GM23338 (cell line): ENCODE data around the gene CGGBP1. TPM values are rescaled to one million over a fixed set of nuclear protein-coding genes. Genes with fewer than 3 reads are reported as not detected.
A peak's percentile ranks its signal among the peaks of the same experiment; 100 is the strongest.

Experiments used
- ATAC-seq: fragments of 200-7000 bp; cut with Tn5 transposase; 3 replicates; pipeline ENCODE4 v1.9.1; 2020
- DNase-seq: peaks from one replicate; pipeline ENCODE4 v3.0.0-alpha.2; 2015; ENCODE audit warnings: low spot score
- H2AFZ ChIP-seq: fragments of 200-600 bp; sonication (generic); 2 replicates; pipeline ENCODE4 v1.8.0; 2016; ENCODE audit warnings: antibody characterized with exemption, mild to moderate bottlenecking, moderate library complexity
- H3F3A ChIP-seq: fragments of 200-600 bp; sonication (generic); replicated peaks from 2 replicates; pipeline ENCODE4 v1.8.0; 2017; ENCODE audit warnings: antibody characterized with exemption, mixed run types, low read depth
- H3K27ac ChIP-seq: fragments of 200-600 bp; sonication (generic); 2 replicates; pipeline ENCODE4 v1.6.1; 2016; ENCODE audit warnings: low read depth
- H3K27me3 ChIP-seq: fragments of 200-600 bp; sonication (generic); 2 replicates; pipeline ENCODE4 v1.8.0; 2016; ENCODE audit warnings: mild to moderate bottlenecking, mixed run types, moderate library complexity; ENCODE audit not compliant: insufficient read depth
- H3K36me3 ChIP-seq: fragments of 200-600 bp; sonication (generic); 2 replicates; pipeline ENCODE4 v1.8.0; 2016; ENCODE audit warnings: mild to moderate bottlenecking; ENCODE audit not compliant: insufficient read depth
- H3K4me1 ChIP-seq: fragments of 200-600 bp; sonication (generic); 2 replicates; pipeline ENCODE4 v1.8.0; 2016; ENCODE audit warnings: mild to moderate bottlenecking, moderate library complexity; ENCODE audit not compliant: insufficient read depth
- H3K4me2 ChIP-seq: fragments of 200-600 bp; sonication (generic); 2 replicates; pipeline ENCODE4 v1.7.1; 2017; ENCODE audit warnings: mixed run types
- H3K4me3 ChIP-seq: fragments of 200-600 bp; sonication (generic); 2 replicates; pipeline ENCODE4 v1.6.1; 2016; ENCODE audit warnings: mixed run types
- H3K79me2 ChIP-seq: fragments of 200-600 bp; sonication (generic); replicated peaks from 2 replicates; pipeline ENCODE4 v1.8.0; 2017; ENCODE audit warnings: mild to moderate bottlenecking; ENCODE audit not compliant: insufficient read depth
- H3K9me2 ChIP-seq: fragments of 200-600 bp; sonication (generic); 2 replicates; pipeline ENCODE4 v1.8.0; 2017; ENCODE audit not compliant: insufficient read depth
- H4K20me1 ChIP-seq: fragments of 200-600 bp; sonication (generic); replicated peaks from 2 replicates; pipeline ENCODE4 v1.8.0; 2017; ENCODE audit warnings: mild to moderate bottlenecking; ENCODE audit not compliant: insufficient read depth
- H3K27ac Mint-ChIP-seq: 2 replicates; pipeline ENCODE4 v1.8.0; 2020; ENCODE audit warnings: inconsistent platforms, mild to moderate bottlenecking, moderate library complexity, mixed read lengths
- H3K27me3 Mint-ChIP-seq: 3 replicates; pipeline ENCODE4 v1.8.0; 2022; ENCODE audit warnings: low read depth, mild to moderate bottlenecking, moderate library complexity, mixed read lengths, inconsistent platforms; ENCODE audit not compliant: insufficient read depth, poor library complexity
- H3K36me3 Mint-ChIP-seq: 3 replicates; pipeline ENCODE4 v1.8.0; 2021; ENCODE audit warnings: low read depth, mild to moderate bottlenecking, inconsistent platforms, moderate library complexity, mixed read lengths
- H3K4me1 Mint-ChIP-seq: 3 replicates; pipeline ENCODE4 v1.8.0; 2020; ENCODE audit warnings: mild to moderate bottlenecking, inconsistent platforms, mixed read lengths
- H3K4me3 Mint-ChIP-seq: 3 replicates; pipeline ENCODE4 v1.8.0; 2021; ENCODE audit warnings: moderate library complexity, mild to moderate bottlenecking, inconsistent platforms, mixed read lengths
- H3K9me3 Mint-ChIP-seq: 3 replicates; pipeline ENCODE4 v1.8.0; 2020; ENCODE audit warnings: moderate library complexity, mild to moderate bottlenecking, inconsistent platforms, mixed read lengths
- CREB1 ChIP-seq: fragments of 250-450 bp; sonication (Bioruptor Pico); IDR thresholded peaks from 2 replicates; pipeline ENCODE4 v1.5.0; 2020; ENCODE audit warnings: low read depth, mild to moderate bottlenecking, moderate library complexity
- EZH2 ChIP-seq: fragments of 200-600 bp; sonication (generic); IDR thresholded peaks from one replicate; pipeline ENCODE4 v1.8.0; 2017; ENCODE audit warnings: antibody characterized with exemption, mild to moderate bottlenecking, low read depth; ENCODE audit not compliant: unreplicated experiment
- EZH2phosphoT487 ChIP-seq: fragments of 200-600 bp; sonication (generic); IDR thresholded peaks from one replicate; pipeline ENCODE4 v1.8.1; 2018; ENCODE audit warnings: antibody characterized with exemption; ENCODE audit not compliant: unreplicated experiment
- JUNB ChIP-seq: IDR thresholded peaks from one replicate; pipeline ENCODE4 v1.6.1; 2016; ENCODE audit warnings: antibody characterized with exemption; ENCODE audit not compliant: unreplicated experiment
- NANOG ChIP-seq: IDR thresholded peaks from 2 replicates; pipeline ENCODE4 v1.6.1; 2016; ENCODE audit warnings: antibody characterized with exemption, borderline replicate concordance
- POLR2AphosphoS5 ChIP-seq: IDR thresholded peaks from 2 replicates; pipeline ENCODE4 v1.6.1; 2016; ENCODE audit warnings: antibody characterized with exemption, low read depth
- STAT1 ChIP-seq: IDR thresholded peaks from one replicate; pipeline ENCODE4 v1.6.1; 2016; ENCODE audit warnings: antibody characterized with exemption; ENCODE audit not compliant: unreplicated experiment
- ZNF114 ChIP-seq: fragments of 250-450 bp; sonication (Bioruptor Pico); IDR thresholded peaks from 2 replicates; pipeline ENCODE4 v1.5.0; 2020; ENCODE audit warnings: mild to moderate bottlenecking, moderate library complexity
- ZNF331 ChIP-seq: fragments of 250-450 bp; sonication (Bioruptor Pico); IDR thresholded peaks from 2 replicates; pipeline ENCODE4 v1.5.0; 2020; ENCODE audit warnings: low read depth, mild to moderate bottlenecking, moderate library complexity
- polyA plus RNA-seq: library from polyadenylated mRNA; unstranded; fragments of >200 nt; fragmentation: Nextera tagmentation; extraction: Ambion mirVana; gene quantifications from 2 replicates; pipeline ENCODE4 v1.2.1, GENCODE V29; 2016
- total RNA-seq: library from RNA; depleted of rRNA; stranded (reverse); fragments of >200 nt; shearing (Covaris generic); gene quantifications from 2 replicates; pipeline ENCODE4 v1.2.3, GENCODE V29; 2014
- TF ChIP-seq, protein P1 (sequence below): fragments of 250-450 bp; sonication (Bioruptor Pico); IDR thresholded peaks from 2 replicates; pipeline ENCODE4 v1.5.0; 2020; ENCODE audit warnings: mild to moderate bottlenecking, moderate library complexity
- TF ChIP-seq, protein P2 (sequence below): IDR thresholded peaks from 2 replicates; pipeline ENCODE4 v1.6.1; 2016; ENCODE audit warnings: antibody characterized with exemption
- TF ChIP-seq, protein P3 (sequence below): IDR thresholded peaks from one replicate; pipeline ENCODE4 v1.6.1; 2018; ENCODE audit warnings: antibody characterized with exemption; ENCODE audit not compliant: unreplicated experiment
- TF ChIP-seq, protein P4 (sequence below), 2 experiments: fragments of 200-600 bp in 1 of 2; sonication (generic) in 1 of 2; conservative IDR thresholded peaks; 2 replicates each; pipeline versions ENCODE4 v1.5.1 to v1.6.1; 2016 to 2017; ENCODE audit warnings: antibody characterized with exemption in 2 of 2, low read depth in 2 of 2, mild to moderate bottlenecking in 2 of 2, moderate library complexity in 1 of 2

Gene CGGBP1
- total and polyA plus RNA-seq, 2 experiments from 2014 or later = 55.5 to 63.5 TPM

DNA sequence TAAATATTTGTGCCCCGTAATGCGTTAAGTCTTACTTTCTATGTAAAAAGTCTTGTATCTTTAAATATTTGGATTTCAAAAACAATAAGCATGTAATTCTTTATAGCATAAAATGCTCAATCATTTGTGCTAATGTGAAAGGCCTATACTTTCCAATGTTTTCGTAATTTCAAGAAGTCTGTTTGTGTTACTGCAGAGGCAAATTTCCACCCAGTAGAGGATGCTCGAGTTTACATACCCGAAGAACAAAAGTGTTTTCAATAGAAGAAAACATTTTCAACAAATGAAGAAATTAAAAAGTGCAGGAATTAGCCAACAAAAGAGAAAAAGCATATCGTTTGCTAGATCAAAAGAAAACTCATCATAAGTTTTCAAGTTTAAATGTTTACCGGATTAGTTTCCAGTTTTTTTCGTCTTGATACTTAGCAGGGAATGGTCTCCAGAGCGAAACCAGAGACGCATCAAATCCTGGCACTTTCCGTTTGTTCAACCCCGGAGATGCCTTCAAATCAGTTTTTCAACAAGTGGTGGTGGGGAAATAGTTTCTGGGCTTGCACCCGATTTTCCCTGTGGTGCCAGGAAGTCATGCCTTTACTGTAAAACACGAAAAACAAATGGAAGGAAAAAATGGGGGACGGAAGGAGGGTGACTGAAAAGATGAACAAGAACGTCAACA lies 1.0 kb downstream of the CGGBP1 start:
- Histone ChIP-seq H3K27ac (peak overlapping the region; percentile 28; the same call in 1 of the 2 replicates), H3K79me2 (peaks cover 50% of the 10 kb centered on the region), H3K4me3 (peak overlapping the region; percentile 83), H3F3A (no peaks in the 10 kb centered on the region; the same call in 1 of the 2 replicates), H3K4me2 (peak overlapping the region; percentile 94), H3K36me3 (peaks cover 12% of the 10 kb centered on the region), H3K9me2 (no peaks in the 10 kb centered on the region), H2AFZ (peak overlapping the region; percentile 53; the same call in 1 of the 2 replicates), H3K4me1 (peaks cover 11% of the 10 kb centered on the region), H4K20me1 (no peaks in the 10 kb centered on the region), H3K27me3 (no peaks in the 10 kb centered on the region)
- ATAC-seq = no peak
- Mint-ChIP-seq H3K27ac (peak overlapping the region; percentile 82), H3K4me3 (peak overlapping the region; percentile 92), H3K4me1 (peaks cover 21% of the 10 kb centered on the region), H3K36me3 (peaks cover 26% of the 10 kb centered on the region), H3K27me3 (peaks cover 6% of the 10 kb centered on the region), H3K9me3 (no peaks in the 10 kb centered on the region; the same call in 2 of the 3 replicates)
- DNase-seq = no peak
- TF ChIP-seq JUNB (no peak), STAT1 (no peak), ZNF114 (CRISPR knock-in tag) (no peak), EZH2 (no peak), NANOG (no peak), CREB1 (no peak), POLR2AphosphoS5 (no peak), EZH2phosphoT487 (no peak), ZNF331 (CRISPR knock-in tag) (no peak)
- TF ChIP-seq, protein P1, sequence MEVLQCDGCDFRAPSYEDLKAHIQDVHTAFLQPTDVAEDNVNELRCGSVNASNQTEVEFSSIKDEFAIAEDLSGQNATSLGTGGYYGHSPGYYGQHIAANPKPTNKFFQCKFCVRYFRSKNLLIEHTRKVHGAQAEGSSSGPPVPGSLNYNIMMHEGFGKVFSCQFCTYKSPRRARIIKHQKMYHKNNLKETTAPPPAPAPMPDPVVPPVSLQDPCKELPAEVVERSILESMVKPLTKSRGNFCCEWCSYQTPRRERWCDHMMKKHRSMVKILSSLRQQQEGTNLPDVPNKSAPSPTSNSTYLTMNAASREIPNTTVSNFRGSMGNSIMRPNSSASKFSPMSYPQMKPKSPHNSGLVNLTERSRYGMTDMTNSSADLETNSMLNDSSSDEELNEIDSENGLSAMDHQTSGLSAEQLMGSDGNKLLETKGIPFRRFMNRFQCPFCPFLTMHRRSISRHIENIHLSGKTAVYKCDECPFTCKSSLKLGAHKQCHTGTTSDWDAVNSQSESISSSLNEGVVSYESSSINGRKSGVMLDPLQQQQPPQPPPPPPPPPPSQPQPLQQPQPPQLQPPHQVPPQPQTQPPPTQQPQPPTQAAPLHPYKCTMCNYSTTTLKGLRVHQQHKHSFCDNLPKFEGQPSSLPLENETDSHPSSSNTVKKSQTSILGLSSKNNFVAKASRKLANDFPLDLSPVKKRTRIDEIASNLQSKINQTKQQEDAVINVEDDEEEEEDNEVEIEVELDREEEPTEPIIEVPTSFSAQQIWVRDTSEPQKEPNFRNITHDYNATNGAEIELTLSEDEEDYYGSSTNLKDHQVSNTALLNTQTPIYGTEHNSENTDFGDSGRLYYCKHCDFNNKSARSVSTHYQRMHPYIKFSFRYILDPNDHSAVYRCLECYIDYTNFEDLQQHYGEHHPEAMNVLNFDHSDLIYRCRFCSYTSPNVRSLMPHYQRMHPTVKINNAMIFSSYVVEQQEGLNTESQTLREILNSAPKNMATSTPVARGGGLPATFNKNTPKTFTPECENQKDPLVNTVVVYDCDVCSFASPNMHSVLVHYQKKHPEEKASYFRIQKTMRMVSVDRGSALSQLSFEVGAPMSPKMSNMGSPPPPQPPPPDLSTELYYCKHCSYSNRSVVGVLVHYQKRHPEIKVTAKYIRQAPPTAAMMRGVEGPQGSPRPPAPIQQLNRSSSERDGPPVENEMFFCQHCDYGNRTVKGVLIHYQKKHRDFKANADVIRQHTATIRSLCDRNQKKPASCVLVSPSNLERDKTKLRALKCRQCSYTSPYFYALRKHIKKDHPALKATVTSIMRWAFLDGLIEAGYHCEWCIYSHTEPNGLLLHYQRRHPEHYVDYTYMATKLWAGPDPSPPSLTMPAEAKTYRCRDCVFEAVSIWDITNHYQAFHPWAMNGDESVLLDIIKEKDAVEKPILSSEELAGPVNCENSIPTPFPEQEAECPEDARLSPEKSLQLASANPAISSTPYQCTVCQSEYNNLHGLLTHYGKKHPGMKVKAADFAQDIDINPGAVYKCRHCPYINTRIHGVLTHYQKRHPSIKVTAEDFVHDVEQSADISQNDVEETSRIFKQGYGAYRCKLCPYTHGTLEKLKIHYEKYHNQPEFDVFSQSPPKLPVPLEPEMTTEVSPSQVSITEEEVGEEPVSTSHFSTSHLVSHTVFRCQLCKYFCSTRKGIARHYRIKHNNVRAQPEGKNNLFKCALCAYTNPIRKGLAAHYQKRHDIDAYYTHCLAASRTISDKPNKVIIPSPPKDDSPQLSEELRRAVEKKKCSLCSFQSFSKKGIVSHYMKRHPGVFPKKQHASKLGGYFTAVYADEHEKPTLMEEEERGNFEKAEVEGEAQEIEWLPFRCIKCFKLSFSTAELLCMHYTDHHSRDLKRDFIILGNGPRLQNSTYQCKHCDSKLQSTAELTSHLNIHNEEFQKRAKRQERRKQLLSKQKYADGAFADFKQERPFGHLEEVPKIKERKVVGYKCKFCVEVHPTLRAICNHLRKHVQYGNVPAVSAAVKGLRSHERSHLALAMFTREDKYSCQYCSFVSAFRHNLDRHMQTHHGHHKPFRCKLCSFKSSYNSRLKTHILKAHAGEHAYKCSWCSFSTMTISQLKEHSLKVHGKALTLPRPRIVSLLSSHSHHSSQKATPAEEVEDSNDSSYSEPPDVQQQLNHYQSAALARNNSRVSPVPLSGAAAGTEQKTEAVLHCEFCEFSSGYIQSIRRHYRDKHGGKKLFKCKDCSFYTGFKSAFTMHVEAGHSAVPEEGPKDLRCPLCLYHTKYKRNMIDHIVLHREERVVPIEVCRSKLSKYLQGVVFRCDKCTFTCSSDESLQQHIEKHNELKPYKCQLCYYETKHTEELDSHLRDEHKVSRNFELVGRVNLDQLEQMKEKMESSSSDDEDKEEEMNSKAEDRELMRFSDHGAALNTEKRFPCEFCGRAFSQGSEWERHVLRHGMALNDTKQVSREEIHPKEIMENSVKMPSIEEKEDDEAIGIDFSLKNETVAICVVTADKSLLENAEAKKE (CRISPR knock-in tag) = no peak
- TF ChIP-seq, protein P2, sequence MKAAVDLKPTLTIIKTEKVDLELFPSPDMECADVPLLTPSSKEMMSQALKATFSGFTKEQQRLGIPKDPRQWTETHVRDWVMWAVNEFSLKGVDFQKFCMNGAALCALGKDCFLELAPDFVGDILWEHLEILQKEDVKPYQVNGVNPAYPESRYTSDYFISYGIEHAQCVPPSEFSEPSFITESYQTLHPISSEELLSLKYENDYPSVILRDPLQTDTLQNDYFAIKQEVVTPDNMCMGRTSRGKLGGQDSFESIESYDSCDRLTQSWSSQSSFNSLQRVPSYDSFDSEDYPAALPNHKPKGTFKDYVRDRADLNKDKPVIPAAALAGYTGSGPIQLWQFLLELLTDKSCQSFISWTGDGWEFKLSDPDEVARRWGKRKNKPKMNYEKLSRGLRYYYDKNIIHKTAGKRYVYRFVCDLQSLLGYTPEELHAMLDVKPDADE = no peak
- TF ChIP-seq, protein P3, sequence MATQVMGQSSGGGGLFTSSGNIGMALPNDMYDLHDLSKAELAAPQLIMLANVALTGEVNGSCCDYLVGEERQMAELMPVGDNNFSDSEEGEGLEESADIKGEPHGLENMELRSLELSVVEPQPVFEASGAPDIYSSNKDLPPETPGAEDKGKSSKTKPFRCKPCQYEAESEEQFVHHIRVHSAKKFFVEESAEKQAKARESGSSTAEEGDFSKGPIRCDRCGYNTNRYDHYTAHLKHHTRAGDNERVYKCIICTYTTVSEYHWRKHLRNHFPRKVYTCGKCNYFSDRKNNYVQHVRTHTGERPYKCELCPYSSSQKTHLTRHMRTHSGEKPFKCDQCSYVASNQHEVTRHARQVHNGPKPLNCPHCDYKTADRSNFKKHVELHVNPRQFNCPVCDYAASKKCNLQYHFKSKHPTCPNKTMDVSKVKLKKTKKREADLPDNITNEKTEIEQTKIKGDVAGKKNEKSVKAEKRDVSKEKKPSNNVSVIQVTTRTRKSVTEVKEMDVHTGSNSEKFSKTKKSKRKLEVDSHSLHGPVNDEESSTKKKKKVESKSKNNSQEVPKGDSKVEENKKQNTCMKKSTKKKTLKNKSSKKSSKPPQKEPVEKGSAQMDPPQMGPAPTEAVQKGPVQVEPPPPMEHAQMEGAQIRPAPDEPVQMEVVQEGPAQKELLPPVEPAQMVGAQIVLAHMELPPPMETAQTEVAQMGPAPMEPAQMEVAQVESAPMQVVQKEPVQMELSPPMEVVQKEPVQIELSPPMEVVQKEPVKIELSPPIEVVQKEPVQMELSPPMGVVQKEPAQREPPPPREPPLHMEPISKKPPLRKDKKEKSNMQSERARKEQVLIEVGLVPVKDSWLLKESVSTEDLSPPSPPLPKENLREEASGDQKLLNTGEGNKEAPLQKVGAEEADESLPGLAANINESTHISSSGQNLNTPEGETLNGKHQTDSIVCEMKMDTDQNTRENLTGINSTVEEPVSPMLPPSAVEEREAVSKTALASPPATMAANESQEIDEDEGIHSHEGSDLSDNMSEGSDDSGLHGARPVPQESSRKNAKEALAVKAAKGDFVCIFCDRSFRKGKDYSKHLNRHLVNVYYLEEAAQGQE = no peak
- TF ChIP-seq, protein P4, sequence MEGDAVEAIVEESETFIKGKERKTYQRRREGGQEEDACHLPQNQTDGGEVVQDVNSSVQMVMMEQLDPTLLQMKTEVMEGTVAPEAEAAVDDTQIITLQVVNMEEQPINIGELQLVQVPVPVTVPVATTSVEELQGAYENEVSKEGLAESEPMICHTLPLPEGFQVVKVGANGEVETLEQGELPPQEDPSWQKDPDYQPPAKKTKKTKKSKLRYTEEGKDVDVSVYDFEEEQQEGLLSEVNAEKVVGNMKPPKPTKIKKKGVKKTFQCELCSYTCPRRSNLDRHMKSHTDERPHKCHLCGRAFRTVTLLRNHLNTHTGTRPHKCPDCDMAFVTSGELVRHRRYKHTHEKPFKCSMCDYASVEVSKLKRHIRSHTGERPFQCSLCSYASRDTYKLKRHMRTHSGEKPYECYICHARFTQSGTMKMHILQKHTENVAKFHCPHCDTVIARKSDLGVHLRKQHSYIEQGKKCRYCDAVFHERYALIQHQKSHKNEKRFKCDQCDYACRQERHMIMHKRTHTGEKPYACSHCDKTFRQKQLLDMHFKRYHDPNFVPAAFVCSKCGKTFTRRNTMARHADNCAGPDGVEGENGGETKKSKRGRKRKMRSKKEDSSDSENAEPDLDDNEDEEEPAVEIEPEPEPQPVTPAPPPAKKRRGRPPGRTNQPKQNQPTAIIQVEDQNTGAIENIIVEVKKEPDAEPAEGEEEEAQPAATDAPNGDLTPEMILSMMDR (conservative IDR thresholded peaks at IDR 0.05; ENCODE audit: low read depth in 2 of 2) = no peak
